A549 (cell line): ENCODE data around the gene PPP1R37.

Experiments used
- CEBPB ChIP-seq, 2 experiments: fragments of >200 bp in 1 of 2; sonication (Bioruptor Twin) in 1 of 2; formaldehyde crosslinking in 1 of 2; IDR thresholded peaks; 2 replicates each; pipeline ENCODE4 v1.6.1; 2012 to 2016
- FOSB ChIP-seq: fragments of 250-450 bp; sonication (Bioruptor Pico); IDR thresholded peaks from 2 replicates; pipeline ENCODE4 v1.5.0; 2020; ENCODE audit warnings: mild to moderate bottlenecking, moderate library complexity
- JUNB ChIP-seq: fragments of >200 bp; sonication (Bioruptor Twin); formaldehyde crosslinking; IDR thresholded peaks from 2 replicates; pipeline ENCODE4 v1.6.1; 2016
- PHF8 ChIP-seq: fragments of 200-600 bp; sonication (generic); IDR thresholded peaks from 2 replicates; pipeline ENCODE4 v1.6.1; 2016; ENCODE audit warnings: low read depth, mild to moderate bottlenecking, antibody characterized with exemption, moderate library complexity, borderline replicate concordance
- POLR2A ChIP-seq: IDR thresholded peaks from 2 replicates; pipeline ENCODE4 v1.6.1; 2012; ENCODE audit warnings: mild to moderate bottlenecking, low read length
- RNF2 ChIP-seq: fragments of 200-600 bp; sonication (generic); IDR thresholded peaks from 2 replicates; pipeline ENCODE4 v1.6.1; 2016; ENCODE audit warnings: low read depth, mild to moderate bottlenecking, antibody characterized with exemption, moderate library complexity, borderline replicate concordance
- TF ChIP-seq, protein P1 (sequence below): fragments of >200 bp; sonication (Bioruptor Twin); formaldehyde crosslinking; IDR thresholded peaks from 3 replicates; pipeline ENCODE4 v1.5.1; 2016

DNA sequence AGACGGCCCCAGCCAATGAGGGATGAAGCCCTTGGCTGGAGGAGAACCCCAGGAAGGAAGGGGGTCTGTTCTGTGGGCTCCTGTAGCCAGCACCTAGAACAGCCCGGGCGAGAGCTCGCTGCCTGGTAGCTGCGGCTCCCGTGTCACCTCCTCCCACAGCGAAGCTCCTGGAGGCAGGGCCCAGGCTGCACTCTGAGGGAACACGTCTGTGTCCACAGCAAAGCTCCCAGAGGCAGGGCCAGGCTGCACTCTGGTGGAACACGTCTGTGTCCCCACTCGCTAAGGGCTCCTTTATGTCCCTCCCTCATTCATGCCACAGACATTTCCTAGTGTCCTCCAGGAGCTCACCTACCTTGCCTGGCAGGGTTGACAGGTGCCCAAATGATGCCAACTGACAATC is 76.6 kb downstream of the PPP1R37 start:
- TF ChIP-seq, protein P1, sequence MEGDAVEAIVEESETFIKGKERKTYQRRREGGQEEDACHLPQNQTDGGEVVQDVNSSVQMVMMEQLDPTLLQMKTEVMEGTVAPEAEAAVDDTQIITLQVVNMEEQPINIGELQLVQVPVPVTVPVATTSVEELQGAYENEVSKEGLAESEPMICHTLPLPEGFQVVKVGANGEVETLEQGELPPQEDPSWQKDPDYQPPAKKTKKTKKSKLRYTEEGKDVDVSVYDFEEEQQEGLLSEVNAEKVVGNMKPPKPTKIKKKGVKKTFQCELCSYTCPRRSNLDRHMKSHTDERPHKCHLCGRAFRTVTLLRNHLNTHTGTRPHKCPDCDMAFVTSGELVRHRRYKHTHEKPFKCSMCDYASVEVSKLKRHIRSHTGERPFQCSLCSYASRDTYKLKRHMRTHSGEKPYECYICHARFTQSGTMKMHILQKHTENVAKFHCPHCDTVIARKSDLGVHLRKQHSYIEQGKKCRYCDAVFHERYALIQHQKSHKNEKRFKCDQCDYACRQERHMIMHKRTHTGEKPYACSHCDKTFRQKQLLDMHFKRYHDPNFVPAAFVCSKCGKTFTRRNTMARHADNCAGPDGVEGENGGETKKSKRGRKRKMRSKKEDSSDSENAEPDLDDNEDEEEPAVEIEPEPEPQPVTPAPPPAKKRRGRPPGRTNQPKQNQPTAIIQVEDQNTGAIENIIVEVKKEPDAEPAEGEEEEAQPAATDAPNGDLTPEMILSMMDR, result no peak
- TF ChIP-seq PHF8, result no peak
- no peak for TF ChIP-seq JUNB
- no peak for TF ChIP-seq POLR2A
- no peak for TF ChIP-seq CEBPB (IDR thresholded peaks at IDR 0.05)
- no peak for TF ChIP-seq FOSB (CRISPR knock-in tag)
- TF ChIP-seq RNF2, result no peak
